HEK293 (cell line): ENCODE measurements around the gene CCDC92B.

Experiments
- PRDM10 ChIP-seq: fragments of 450-650 bp; formaldehyde crosslinking; IDR thresholded peaks from 2 replicates; pipeline ENCODE4 v1.5.1; 2016; ENCODE audit warnings: missing biosample characterization, missing genetic modification characterization
- REST ChIP-seq: fragments of 450-650 bp; formaldehyde crosslinking; IDR thresholded peaks from 2 replicates; pipeline ENCODE4 v1.5.1; 2016; ENCODE audit warnings: missing biosample characterization, missing genetic modification characterization
- YY1 ChIP-seq: fragments of 450-650 bp; formaldehyde crosslinking; IDR thresholded peaks from 2 replicates; pipeline ENCODE4 v1.5.1; 2018; ENCODE audit warnings: missing biosample characterization, missing genetic modification characterization
- ZBTB1 ChIP-seq: fragments of 450-650 bp; formaldehyde crosslinking; IDR thresholded peaks from 2 replicates; pipeline ENCODE4 v1.5.1; 2016; ENCODE audit warnings: missing biosample characterization, missing genetic modification characterization
- ZBTB48 ChIP-seq: fragments of 450-650 bp; formaldehyde crosslinking; IDR thresholded peaks from 2 replicates; pipeline ENCODE4 v1.5.1; 2016; ENCODE audit warnings: missing biosample characterization, missing genetic modification characterization
- ZBTB49 ChIP-seq: fragments of 450-650 bp; formaldehyde crosslinking; IDR thresholded peaks from 2 replicates; pipeline ENCODE4 v1.5.1; 2016; ENCODE audit warnings: missing biosample characterization, missing genetic modification characterization, low read depth
- ZNF274 ChIP-seq, 2 experiments: fragments of 200-500 bp in 1 of 2; fragments of 450-650 bp in 1 of 2; sonication (Bioruptor generic) in 1 of 2; formaldehyde crosslinking in 1 of 2; IDR thresholded peaks; 2 replicates each; pipeline versions ENCODE4 v1.5.1 to v1.6.1; 2014 to 2016; ENCODE audit warnings: borderline replicate concordance in 1 of 2, inconsistent platforms in 1 of 2, low read length in 1 of 2, missing biosample characterization in 1 of 2, missing genetic modification characterization in 1 of 2
- ZNF292 ChIP-seq: fragments of 450-650 bp; formaldehyde crosslinking; IDR thresholded peaks from 2 replicates; pipeline ENCODE4 v1.5.1; 2016; ENCODE audit warnings: low read depth, missing biosample characterization, missing genetic modification characterization, borderline replicate concordance
- ZNF324 ChIP-seq: fragments of 450-650 bp; formaldehyde crosslinking; IDR thresholded peaks from 2 replicates; pipeline ENCODE4 v1.5.1; 2016; ENCODE audit warnings: missing biosample characterization, missing genetic modification characterization
- ZNF449 ChIP-seq: fragments of 450-650 bp; formaldehyde crosslinking; IDR thresholded peaks from 2 replicates; pipeline ENCODE4 v1.5.1; 2017; ENCODE audit warnings: missing biosample characterization, mild to moderate bottlenecking, missing genetic modification characterization, moderate library complexity
- ZNF585B ChIP-seq: fragments of 450-650 bp; formaldehyde crosslinking; IDR thresholded peaks from 2 replicates; pipeline ENCODE4 v1.5.1; 2016; ENCODE audit warnings: missing biosample characterization, missing genetic modification characterization
- ZNF776 ChIP-seq: fragments of 450-650 bp; formaldehyde crosslinking; IDR thresholded peaks from 2 replicates; pipeline ENCODE4 v1.5.0; 2017; ENCODE audit warnings: missing biosample characterization, missing genetic modification characterization, borderline replicate concordance
- TF ChIP-seq, protein P1 (sequence below): fragments of 450-650 bp; formaldehyde crosslinking; IDR thresholded peaks from 2 replicates; pipeline ENCODE4 v1.5.1; 2016; ENCODE audit warnings: missing biosample characterization, missing genetic modification characterization
- TF ChIP-seq, protein P2 (sequence below): sonication (generic); formaldehyde crosslinking; IDR thresholded peaks from 2 replicates; pipeline ENCODE4 v1.8.1; 2022; ENCODE audit warnings: mild to moderate bottlenecking, moderate library complexity, missing genetic modification reagents

DNA sequence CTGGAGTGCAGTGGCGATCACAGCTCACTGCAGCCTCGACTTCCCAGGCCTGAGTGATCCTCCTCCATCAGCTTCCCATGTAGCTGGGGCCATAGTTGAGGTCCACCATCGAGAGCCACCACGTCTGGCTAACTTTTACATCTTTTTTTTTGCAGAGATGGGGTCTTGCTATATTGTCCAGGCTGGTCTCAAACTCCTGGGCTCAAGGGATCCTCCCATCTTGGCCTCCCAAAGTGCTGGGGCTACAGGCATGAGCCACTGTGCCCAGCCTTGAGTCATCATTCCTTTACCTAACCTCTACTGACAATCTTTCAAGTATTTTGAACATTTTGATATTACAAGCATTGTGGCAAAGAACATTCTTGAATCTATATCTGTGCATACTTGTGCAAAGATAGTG lies 9.4 kb upstream of the CCDC92B start:
- TF ChIP-seq, protein P1, sequence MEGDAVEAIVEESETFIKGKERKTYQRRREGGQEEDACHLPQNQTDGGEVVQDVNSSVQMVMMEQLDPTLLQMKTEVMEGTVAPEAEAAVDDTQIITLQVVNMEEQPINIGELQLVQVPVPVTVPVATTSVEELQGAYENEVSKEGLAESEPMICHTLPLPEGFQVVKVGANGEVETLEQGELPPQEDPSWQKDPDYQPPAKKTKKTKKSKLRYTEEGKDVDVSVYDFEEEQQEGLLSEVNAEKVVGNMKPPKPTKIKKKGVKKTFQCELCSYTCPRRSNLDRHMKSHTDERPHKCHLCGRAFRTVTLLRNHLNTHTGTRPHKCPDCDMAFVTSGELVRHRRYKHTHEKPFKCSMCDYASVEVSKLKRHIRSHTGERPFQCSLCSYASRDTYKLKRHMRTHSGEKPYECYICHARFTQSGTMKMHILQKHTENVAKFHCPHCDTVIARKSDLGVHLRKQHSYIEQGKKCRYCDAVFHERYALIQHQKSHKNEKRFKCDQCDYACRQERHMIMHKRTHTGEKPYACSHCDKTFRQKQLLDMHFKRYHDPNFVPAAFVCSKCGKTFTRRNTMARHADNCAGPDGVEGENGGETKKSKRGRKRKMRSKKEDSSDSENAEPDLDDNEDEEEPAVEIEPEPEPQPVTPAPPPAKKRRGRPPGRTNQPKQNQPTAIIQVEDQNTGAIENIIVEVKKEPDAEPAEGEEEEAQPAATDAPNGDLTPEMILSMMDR = no peak
- no peak for TF ChIP-seq ZNF585B
- TF ChIP-seq REST (tag by site-specific recombination) = no peak
- no peak for TF ChIP-seq ZNF449 (tag by site-specific recombination)
- TF ChIP-seq ZNF292 = no peak
- no peak for TF ChIP-seq ZBTB49 (tag by site-specific recombination)
- no peak for TF ChIP-seq ZBTB1
- TF ChIP-seq YY1 (tag by site-specific recombination) = no peak
- TF ChIP-seq ZNF776 (tag by site-specific recombination) = no peak
- no peak for TF ChIP-seq ZNF324 (tag by site-specific recombination)
- no peak for TF ChIP-seq ZNF274 (IDR thresholded peaks at IDR 0.05; ENCODE audit: low read length)
- TF ChIP-seq ZNF274 (tag by site-specific recombination; IDR thresholded peaks at IDR 0.05; ENCODE audit: borderline replicate concordance) = no peak
- TF ChIP-seq, protein P2, sequence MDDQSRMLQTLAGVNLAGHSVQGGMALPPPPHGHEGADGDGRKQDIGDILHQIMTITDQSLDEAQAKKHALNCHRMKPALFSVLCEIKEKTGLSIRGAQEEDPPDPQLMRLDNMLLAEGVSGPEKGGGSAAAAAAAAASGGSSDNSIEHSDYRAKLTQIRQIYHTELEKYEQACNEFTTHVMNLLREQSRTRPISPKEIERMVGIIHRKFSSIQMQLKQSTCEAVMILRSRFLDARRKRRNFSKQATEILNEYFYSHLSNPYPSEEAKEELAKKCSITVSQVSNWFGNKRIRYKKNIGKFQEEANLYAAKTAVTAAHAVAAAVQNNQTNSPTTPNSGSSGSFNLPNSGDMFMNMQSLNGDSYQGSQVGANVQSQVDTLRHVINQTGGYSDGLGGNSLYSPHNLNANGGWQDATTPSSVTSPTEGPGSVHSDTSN (CRISPR knock-in tag) = no peak
- TF ChIP-seq ZBTB48 (tag by site-specific recombination) = no peak
- TF ChIP-seq PRDM10 (tag by site-specific recombination) = no peak
